GM21390 (cell line): ENCODE measurements around the gene SLC2A3.
"Not testable (repeated sequence)": the region's sequence is repeated elsewhere in the genome, so short reads cannot be mapped to it uniquely, and the experiment has no call there.

Experiments
- ATAC-seq: cut with Tn5 transposase; IDR thresholded peaks from one replicate; pipeline ENCODE4 v1.9.1; 2021; ENCODE audit not compliant: unreplicated experiment

The SLC2A3 gene

GRCh38 chr12:7935590-7936581 lies at the start of gene SLC2A3:
TSS of gene SLC2A3 (minus strand) at chr12:7936187. CDS start at chr12:7936034, 153 bp downstream.
- no peak for ATAC-seq

- ATAC-seq = no peak
Observed at GRCh38 chr12:7984900-7985299, 48.9 kb upstream of the SLC2A3 start.

DNA sequence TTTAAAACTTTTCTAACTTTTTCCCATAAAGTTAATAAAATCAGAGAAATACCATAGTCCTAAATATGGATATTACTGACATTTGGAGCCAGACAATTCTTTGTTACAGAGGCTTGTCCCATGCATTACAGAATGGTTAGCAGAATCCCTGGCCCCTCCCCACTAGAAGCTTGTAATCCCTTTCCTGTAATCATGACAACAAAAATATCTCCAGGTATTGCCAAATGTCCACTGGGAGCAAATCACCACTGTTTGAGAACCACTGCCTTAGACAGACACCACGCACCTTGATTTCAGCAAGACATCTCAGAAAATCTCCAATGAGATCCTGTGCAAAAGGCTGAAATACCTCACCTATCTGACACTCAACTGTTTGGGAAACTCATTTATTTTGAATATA lies 47.5 kb upstream of the SLC2A3 start:
- not testable (repeated sequence) for ATAC-seq

GRCh38 chr12:7983019-7983418 lies 47.0 kb upstream of the SLC2A3 start:
- not testable (repeated sequence) for ATAC-seq

- ATAC-seq = not testable (repeated sequence)
Observed at GRCh38 chr12:7982332-7982735, 46.3 kb upstream of the SLC2A3 start.

DNA sequence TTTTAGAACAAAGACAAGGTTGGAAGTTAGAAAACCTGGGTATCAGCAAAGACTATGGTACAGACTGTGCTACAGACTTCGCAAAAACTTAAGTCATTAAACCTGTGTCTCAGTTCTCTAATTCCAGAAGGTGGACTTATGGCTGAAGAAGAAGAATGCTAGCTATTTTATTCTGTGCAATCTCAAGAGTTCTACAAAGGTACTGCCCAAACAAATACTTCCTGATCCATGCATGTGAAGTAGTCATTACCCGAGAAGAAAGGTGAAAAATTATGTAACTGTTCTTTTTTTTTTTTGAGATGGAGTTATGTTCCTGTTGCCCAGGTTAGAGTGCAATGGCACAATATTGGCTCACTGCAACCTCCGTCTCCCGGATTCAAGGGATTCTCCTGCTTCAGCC lies 45.5 kb upstream of the SLC2A3 start:
- ATAC-seq = no peak

- peak; percentile 78 for ATAC-seq
Observed at GRCh38 chr12:7977351-7978124, 41.6 kb upstream of the SLC2A3 start.

DNA sequence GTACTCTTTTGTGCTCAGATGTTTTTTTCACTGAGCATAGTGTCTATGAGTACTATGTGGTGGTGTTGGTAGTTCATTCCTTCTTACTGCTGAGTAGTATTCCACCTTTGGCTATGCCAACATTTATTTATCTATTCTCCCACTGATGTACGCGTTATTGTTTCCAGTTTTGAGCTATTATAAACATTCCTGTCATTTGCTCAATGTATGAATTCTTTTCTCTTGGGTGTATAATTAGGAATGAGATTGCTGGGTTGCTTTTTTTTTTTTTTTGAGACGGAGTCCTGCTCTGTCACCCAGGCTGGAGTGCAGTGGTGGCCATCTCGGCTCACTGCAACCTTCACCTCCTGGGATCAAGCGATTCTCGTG lies 37.5 kb upstream of the SLC2A3 start:
- ATAC-seq = no peak

GRCh38 chr12:7972734-7973456 lies 36.9 kb upstream of the SLC2A3 start:
- no peak for ATAC-seq

DNA sequence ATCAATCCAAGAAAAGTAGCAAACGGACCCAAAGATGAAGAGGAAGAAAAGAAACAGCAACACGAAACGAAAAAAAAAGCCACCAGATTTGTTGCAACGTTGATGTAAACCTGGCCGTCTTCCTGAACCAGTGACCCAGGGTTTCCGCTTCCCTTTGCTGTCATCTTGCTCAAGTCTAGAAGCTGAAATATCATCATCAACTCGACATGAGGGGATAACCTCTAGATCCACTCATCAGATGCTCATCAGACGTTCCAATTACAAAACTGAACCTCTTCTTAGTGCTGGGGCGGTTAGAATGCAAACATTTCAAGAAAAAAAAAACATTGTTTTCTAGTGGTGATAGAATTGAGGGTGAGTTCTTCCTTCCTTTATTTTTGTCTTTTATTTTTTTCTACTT lies 36.3 kb upstream of the SLC2A3 start:
- ATAC-seq = not testable (repeated sequence)

GRCh38 chr12:7971765-7972164 lies 35.8 kb upstream of the SLC2A3 start:
- ATAC-seq = not testable (repeated sequence)

DNA sequence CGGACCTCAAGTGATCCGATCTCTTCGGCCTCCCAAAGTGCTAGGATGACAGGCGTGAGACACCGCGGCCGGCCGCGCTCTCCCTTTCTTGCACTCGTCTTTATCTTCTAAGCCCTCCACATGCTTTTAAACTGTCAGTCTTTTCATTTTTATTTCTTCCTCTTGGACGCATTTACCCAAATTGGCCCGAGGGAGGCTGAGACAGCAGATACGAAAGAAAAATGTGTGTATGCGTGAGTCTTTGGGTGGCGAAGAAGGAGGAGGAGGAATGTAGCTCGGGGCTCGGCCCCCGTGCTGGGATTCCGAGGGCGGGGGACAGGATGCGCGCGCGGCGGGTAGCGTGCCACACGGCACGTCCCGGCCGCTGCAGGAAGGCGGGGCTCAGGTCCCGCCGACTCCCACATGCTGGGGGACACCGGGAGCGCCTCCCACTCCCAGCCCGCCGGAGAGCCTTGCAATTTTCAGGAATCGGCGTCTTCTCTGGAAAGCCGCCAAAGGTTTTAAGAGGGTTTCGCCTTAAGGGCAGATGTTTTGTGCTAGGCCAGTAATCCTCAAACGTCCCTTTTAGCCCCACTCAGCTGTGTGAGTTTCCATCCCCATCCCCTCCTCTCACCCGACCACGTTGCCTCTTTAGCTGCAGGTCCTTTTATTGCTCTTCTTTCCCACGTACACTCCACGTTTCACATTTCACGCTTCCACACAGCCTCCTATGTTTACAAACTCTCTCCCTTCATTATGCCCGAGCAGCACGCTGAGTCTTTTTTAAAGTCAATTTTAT lies 34.7 kb upstream of the SLC2A3 start:
- ATAC-seq = peak; percentile 93

DNA sequence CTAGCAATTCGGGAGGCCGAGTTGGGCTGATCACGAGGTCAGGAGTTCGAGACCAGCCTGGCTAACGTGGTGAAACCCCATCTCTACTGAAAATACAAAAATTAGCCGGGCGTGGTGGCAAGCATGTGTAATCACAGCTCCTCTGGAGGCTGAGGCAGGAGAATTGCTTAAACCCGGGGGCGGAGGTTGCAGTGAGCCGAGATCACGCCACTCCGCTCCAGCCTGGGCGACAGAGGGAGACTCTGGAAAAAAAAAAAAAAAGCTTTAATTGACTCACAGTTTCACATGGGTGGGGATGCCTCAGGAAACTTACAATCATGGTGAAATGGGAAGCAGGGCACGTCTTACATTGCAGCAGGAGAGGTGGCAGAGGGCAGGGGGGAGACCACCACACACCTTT lies 30.6 kb upstream of the SLC2A3 start:
- ATAC-seq = no peak

- ATAC-seq = not testable (repeated sequence)
Observed at GRCh38 chr12:7964669-7965068, 28.7 kb upstream of the SLC2A3 start.

DNA sequence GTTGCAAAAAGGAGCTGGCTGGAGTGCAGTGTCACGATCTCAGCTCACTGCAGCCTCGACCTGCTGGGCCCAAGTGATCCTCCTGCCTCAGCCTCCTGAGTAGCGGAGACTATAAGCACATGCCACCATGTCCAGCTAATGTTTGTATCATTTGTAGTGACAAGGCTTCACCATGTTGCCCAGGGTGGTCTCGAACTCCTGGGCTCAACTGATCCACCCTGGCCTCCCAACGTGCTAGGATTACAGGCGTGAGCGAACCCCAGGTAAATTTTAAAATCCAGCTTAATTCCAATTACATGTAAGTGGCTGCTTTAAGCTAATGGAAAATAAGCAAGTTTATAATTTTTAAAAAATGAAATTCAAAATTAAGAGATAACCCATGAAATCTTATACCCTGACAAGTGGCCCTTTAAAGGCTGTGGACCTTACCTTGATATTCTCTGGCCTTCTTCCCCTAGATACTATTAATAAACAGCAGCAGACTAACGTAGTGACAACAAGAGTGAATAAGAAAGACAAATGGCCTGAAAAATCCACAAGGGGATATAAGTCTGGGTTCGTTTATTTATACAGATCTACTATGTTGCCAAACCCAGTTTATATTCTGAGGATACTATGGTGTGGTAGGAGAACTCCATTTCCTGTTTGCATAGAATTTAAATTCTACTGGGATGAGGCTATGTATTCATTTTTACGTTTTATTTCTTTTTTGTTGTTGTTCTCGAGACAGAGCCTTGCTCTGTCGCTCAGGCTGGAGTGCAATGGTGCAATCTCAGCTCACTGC lies 25.6 kb upstream of the SLC2A3 start:
- no peak for ATAC-seq

GRCh38 chr12:7959701-7960121 lies 23.7 kb upstream of the SLC2A3 start:
- no peak for ATAC-seq

DNA sequence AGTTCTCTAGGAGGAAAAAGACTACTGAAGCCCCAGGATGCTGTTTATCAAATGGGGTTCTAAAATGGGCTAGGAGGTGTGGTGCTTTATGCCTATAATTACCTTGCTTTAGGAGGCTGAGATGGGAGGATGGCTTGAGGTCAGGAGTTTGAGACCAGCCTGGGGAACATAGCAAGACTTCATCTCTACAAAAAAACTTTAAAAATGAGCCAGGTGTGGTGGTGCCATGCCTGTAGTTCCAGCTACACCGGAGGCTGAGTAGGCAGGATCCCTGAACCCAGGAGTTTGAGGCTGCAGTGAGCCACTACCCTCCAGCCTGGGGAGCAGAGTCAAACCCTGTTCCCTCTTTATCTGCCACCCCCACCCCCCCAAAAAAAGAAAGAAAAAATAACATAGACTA lies 23.3 kb upstream of the SLC2A3 start:
- ATAC-seq = no peak

DNA sequence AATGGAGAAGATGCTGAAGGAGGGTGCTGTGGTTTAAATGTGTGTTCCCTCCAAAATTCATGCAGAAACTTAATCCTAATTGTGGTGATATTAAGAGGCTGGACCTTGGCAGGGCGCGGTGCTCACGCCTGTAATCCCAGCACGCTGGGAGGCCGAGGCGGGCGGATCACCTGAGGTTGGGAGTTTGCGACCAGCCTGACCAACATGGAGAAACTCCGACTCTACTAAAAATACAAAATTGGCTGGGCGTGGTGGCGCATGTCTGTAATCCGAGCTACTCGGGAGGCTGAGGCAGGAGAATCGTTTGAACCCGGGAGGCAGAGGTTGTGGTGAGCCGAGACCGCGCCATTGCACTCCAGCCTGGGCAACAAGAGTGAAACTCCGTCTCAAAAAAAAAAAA lies 18.9 kb upstream of the SLC2A3 start:
- not testable (repeated sequence) for ATAC-seq

DNA sequence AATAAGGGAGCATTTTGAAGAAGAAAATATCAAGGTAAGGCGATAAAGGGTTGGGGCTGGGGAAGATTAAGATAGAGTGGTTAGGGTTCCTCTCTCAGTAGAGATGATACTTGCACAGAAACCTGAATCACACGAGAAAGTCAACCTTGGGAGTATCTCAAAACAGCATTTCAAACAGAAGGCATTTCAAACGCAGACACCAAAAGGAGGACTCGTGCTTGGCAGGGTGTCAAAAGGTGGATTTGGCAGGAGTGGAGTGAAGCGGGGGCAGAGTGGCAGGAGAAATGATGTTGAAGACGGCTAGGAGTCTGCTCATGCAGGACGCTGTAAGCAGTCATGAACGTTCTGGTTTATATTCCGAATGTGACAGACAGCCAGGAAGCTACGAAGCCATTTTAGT lies 18.4 kb upstream of the SLC2A3 start:
- not testable (repeated sequence) for ATAC-seq

GRCh38 chr12:7953912-7954311 lies 17.9 kb upstream of the SLC2A3 start:
- ATAC-seq = not testable (repeated sequence)
